ENCODE measurements around the gene TPCN2. TPM values are rescaled to one million over a fixed set of nuclear protein-coding genes. Genes with fewer than 3 reads are reported as not detected.

TPCN2 gene
- total RNA-seq, 2 donors from 2014 or later, result 34.7 to 38.0 TPM

- Histone ChIP-seq H3K27ac (peak overlapping the region in 1 of 2 donors; percentile 35), H3K9me3 (peaks cover 5% of the 10 kb centered on the region), H3K27me3 (replicated peaks; ENCODE audit: insufficient read depth) (no peaks in the 10 kb centered on the region), H3K4me3 (no peak overlapping the region), H3K36me3 (no peaks in the 10 kb centered on the region), H3K4me1 (ENCODE audit: control insufficient read depth in 1 of 2, low read depth in 2 of 2) (peaks cover 30 to 44% of the 10 kb centered on the region in 2 donors)
- no peak for TF ChIP-seq CTCF (IDR thresholded peaks at IDR 0.05)
- DNase-seq (ENCODE audit: low spot score) (no peak), ATAC-seq (ENCODE audit: insufficient number of reproducible peaks, low FRiP score, low read depth) (no peak)
These were observed 77.6 kb downstream of the TPCN2 start for GRCh38 chr11:69126286-69126685.

GRCh38 chr11:69127081-69127850 lies 78.5 kb downstream of the TPCN2 start:
- H3K4me3 ChIP-seq, result peak overlapping the region; percentile 8
- TF ChIP-seq CTCF (IDR thresholded peaks at IDR 0.05), result no peak
- no peak for ATAC-seq (ENCODE audit: insufficient number of reproducible peaks, low FRiP score, low read depth)
- DNase-seq (ENCODE audit: low spot score), result no peak
- H3K36me3 ChIP-seq, result no peaks in the 10 kb centered on the region
- H3K4me1 ChIP-seq (ENCODE audit: control insufficient read depth in 1 of 2, low read depth in 2 of 2), result peaks cover 34 to 52% of the 10 kb centered on the region in 2 donors
- H3K27ac ChIP-seq, result peak overlapping the region; percentile 30 to 57
- peaks cover 5% of the 10 kb centered on the region for H3K9me3 ChIP-seq
- no peaks in the 10 kb centered on the region for H3K27me3 ChIP-seq (replicated peaks; ENCODE audit: insufficient read depth)

- Histone ChIP-seq H3K4me1 (ENCODE audit: control insufficient read depth in 1 of 2, low read depth in 2 of 2) (peaks cover 30 to 48% of the 10 kb centered on the region in 2 donors), H3K27ac (peak overlapping the region in 1 of 2 donors; percentile 57), H3K27me3 (replicated peaks; ENCODE audit: insufficient read depth) (no peaks in the 10 kb centered on the region), H3K36me3 (no peaks in the 10 kb centered on the region), H3K4me3 (no peak overlapping the region), H3K9me3 (peaks cover 5% of the 10 kb centered on the region)
- no peak for TF ChIP-seq CTCF (IDR thresholded peaks at IDR 0.05)
- DNase-seq (ENCODE audit: low spot score), result no peak
- ATAC-seq (ENCODE audit: insufficient number of reproducible peaks, low FRiP score, low read depth), result no peak
These were observed 79.2 kb downstream of the TPCN2 start for GRCh38 chr11:69127884-69128283.

GRCh38 chr11:69129053-69129452 lies 80.3 kb downstream of the TPCN2 start:
- no peak for TF ChIP-seq CTCF (IDR thresholded peaks at IDR 0.05)

GRCh38 chr11:69129647-69130046 lies 80.9 kb downstream of the TPCN2 start:
- TF ChIP-seq CTCF (IDR thresholded peaks at IDR 0.05), result no peak
- no peak for ATAC-seq (ENCODE audit: insufficient number of reproducible peaks, low FRiP score, low read depth)
- Histone ChIP-seq H3K27me3 (replicated peaks; ENCODE audit: insufficient read depth) (no peaks in the 10 kb centered on the region), H3K27ac (no peak overlapping the region), H3K9me3 (peaks cover 5% of the 10 kb centered on the region), H3K36me3 (no peaks in the 10 kb centered on the region), H3K4me1 (ENCODE audit: control insufficient read depth in 1 of 2, low read depth in 2 of 2) (peaks cover 20 to 36% of the 10 kb centered on the region in 2 donors), H3K4me3 (no peak overlapping the region)
- no peak for DNase-seq (ENCODE audit: low spot score)

More at GRCh38 chr11:69129053-69129452, 80.3 kb downstream of the TPCN2 start:
- H3K27ac ChIP-seq, result no peak overlapping the region
- DNase-seq (ENCODE audit: low spot score) (no peak), ATAC-seq (ENCODE audit: insufficient number of reproducible peaks, low FRiP score, low read depth) (no peak)
- no peaks in the 10 kb centered on the region for H3K27me3 ChIP-seq (replicated peaks; ENCODE audit: insufficient read depth)
- H3K4me1 ChIP-seq (ENCODE audit: control insufficient read depth in 1 of 2, low read depth in 2 of 2), result peaks cover 20 to 36% of the 10 kb centered on the region in 2 donors
- H3K9me3 ChIP-seq, result peaks cover 5% of the 10 kb centered on the region
- no peak overlapping the region for H3K4me3 ChIP-seq
- no peaks in the 10 kb centered on the region for H3K36me3 ChIP-seq
